ENCODE data around the gene SP140.
"Not testable (repeated sequence)": the region's sequence is repeated elsewhere in the genome, so short reads cannot be mapped to it uniquely, and the experiment has no call there.

SP140 gene

DNA sequence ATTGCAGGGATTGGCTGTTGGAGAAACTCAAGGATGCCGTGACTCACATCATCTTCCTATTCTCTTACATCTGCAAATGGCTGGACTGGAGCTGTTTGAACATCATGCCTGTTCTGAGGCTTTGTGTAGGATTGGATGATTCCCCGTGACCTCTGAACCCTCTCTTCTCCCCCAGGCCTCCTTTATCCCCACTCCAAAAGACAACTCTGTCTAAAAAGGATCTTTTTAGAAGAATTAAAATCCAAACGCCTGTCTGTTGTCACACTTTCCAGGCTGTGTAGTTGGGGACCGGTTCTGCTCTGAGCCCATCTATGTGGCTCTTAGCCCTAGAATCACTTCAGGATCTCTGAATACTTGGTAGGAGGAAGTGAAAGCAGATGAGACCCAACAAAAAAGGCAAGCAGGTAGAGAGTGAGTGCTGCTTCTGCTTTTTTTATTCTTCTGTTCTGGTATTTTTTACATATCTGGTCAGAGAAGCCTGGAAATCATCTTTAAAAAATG is 565 bp downstream of the SP140 start:
- DNase-seq (ENCODE audit: low read depth), result no peak

GRCh38 chr2:230227216-230227615 is 1.7 kb downstream of the SP140 start:
- no peak for DNase-seq (ENCODE audit: low read depth)

- DNase-seq (ENCODE audit: low read depth), result no peak
These were observed 4.6 kb downstream of the SP140 start for GRCh38 chr2:230230087-230230486.

- no peak for DNase-seq (ENCODE audit: low read depth)
These were observed 5.1 kb downstream of the SP140 start for GRCh38 chr2:230230496-230231200.

DNA sequence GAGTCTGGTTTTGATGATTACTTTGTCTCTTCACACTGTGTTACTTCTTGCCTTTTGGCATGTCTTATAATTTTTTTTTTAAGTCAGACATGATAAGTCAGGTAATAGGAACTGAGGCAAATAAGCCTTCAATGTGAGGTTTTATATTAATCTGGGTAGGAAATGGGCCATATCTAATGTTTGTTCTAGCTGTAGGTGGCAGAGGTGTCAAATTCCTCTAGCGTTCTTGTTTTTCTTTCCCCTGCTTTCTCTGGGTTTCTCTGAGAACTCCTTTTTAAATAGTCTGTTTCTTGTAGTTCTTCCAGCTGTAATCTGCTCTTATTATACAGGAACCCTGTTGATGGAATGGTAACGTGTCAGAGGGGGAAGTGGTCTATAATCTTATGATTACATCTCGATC is 5.7 kb downstream of the SP140 start:
- DNase-seq (ENCODE audit: low read depth), result no peak

GRCh38 chr2:230234122-230234722 is 8.7 kb downstream of the SP140 start:
- DNase-seq (ENCODE audit: low read depth), result no peak

DNA sequence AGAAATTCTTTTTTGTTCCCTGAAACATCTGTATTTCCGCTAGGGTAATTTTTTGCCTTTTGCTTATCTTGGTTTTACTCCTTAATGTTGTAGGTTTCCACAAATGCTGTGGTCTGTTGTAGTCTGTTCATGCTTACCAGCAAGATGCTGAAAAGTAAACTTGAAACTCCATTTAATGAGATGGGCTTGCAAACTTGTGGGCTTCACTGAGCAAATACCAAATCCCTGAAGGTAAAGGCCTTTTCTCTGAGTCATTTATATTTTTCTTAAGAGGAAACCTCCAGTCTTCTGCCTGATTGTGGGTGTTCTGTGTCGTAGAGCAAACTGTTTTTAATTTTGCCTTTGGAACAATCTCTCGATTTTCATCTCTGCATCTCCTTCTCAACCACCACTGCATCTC is 9.3 kb downstream of the SP140 start:
- no peak for DNase-seq (ENCODE audit: low read depth)

DNA sequence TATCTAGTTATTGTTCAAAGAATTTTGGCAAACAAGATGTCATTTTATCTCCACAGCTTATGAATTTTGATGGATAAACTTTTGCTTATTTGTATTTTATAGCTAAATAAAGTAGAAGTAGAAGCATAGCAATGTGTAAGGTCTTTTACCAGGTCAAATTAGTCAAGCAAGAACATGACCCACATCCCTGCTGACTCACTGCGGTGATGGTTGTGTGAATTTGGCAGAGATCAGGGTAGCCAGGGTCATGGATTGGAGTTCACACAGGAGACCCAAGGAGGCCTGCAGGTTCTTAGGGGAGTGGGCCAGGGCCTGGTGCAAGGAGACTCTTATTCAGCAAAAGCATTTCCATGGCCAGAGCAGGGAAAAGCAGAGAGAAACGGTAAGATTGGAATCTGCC is 18.7 kb downstream of the SP140 start:
- DNase-seq (ENCODE audit: low read depth), result no peak

DNA sequence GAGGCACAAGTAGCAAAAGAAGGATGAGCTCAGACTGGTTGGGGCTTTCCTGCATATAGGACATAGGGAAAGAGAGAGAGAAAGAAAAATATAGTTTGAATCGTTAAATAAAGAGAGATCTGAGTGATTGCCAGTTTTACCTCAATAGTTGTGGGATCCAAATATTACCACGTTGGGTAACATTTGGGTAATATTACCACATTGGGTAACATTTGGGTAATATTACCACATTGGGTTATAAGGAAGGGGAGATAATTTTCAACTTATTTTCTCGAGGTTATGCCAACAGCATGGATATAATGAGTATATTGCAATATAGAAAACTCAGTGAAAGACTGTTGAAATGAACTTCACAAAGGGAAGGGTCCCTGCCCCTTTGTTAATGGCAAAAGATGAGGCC is 20.7 kb downstream of the SP140 start:
- DNase-seq (ENCODE audit: low read depth), result no peak

DNA sequence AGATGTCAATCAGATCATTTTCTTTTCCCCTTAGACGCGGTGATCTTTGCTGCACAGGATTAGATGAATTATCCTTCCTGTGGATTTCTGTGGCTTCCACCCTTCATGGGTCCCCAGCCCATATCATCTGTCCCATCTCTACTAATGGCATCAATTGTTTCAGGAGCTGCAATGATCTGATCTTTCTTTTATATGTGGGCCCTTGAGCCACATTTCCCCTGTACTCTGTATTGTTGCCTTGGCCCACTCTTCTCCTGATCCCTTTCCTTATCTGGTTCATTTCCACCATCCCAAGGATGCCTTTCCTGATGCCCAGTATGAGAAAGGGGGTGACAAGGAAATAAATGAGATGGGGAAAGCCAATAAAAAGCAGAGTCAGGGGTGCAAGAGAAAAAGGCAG is 24.7 kb downstream of the SP140 start:
- no peak for DNase-seq (ENCODE audit: low read depth)

DNA sequence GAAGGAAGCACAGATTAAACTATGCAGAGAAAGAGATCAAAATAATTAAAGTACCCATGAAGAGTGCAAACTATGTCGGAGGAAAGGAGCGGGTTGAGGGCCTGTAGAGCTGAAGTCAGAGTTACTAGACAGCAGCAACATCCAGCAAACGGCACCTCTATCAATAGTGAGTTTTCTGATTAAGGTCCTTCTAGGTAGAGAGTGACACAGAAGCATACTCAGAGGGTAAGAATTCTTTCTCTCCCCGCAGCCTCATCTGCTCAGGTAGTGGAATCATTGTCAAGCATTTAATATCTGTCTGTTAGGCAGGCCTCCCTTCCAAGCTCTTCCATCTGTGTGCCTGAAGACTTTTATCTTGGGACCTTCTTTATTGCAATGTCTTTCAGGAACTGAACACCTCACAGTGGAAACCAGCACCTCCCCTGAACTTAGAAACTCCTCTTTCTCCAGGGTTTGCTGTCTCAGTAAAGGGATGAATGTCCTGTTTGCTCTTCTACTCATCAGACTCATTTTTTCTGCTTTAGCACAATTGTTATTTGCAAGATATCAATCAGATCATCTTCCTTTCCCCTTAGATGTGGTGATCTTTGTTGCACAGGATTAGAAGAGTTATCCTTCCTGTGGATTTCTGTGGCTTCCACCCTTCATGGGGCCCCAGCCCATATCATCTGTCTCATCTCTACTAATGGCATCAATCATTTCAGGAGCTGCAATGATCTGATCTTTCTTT is 28.8 kb downstream of the SP140 start:
- no peak for DNase-seq (ENCODE audit: low read depth)

GRCh38 chr2:230256733-230257332 is 31.3 kb downstream of the SP140 start:
- no peak for DNase-seq (ENCODE audit: low read depth)

- DNase-seq (ENCODE audit: low read depth), result no peak
These were observed 32.9 kb downstream of the SP140 start for GRCh38 chr2:230258483-230258882.

DNA sequence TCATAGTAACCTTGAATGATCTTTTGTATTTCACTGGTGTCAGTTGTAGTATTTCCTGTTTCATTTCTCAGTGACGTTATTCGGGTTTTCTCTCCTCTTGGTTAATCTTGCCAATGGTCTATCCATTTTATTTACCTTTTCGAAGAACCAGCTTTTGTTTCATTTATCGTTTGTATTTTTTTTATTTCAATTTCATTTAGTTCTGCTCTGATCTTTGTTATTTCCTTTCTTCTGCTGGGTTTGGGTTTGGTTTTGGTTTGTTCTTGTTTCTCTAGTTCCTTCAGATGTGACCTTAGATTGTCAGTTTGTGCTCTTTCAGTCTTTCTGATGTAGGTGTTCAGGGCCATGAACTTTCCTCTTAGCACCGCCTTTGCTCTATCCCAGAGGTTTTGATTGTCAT is 36.7 kb downstream of the SP140 start:
- no peak for DNase-seq (ENCODE audit: low read depth)

GRCh38 chr2:230264945-230265344 is 39.4 kb downstream of the SP140 start:
- DNase-seq (ENCODE audit: low read depth), result not testable (repeated sequence)

DNA sequence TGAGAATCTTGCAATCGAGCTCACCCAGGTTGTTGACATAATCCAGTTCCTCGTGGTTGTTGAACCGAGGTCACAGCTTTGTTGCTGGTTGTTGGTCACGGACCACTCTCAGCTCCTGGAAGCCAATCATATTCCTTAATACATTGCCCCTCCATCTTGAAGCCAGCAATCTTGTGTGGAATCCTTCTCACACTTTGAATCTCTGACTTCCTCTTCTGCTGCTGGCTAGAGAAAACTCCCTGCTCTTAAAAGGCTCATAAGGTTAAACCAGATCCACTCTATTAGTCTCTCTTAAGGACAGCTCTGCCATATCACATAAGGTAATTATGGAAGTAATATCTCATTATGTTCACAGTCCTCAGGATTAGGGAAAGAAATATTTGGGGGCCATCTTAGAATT is 41.1 kb downstream of the SP140 start:
- DNase-seq (ENCODE audit: low read depth), result no peak

DNA sequence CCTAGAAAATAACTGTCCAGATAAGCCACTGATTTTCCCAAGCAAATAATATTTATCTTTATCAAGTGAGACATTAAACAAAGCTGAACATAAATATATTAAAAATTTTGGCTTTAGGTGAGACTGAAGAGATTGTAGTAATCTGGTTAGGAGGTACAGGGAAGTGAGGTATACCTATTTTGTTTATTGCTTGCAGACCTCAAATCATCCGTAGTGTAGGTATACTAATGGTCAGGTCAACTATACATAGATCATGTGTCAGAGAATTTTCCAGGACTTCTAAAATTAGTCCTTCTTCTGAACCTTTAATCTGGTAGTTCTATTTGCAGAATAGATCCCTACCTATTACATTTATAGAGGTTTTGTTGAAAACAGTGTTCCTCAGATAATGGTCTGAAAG is 41.5 kb downstream of the SP140 start:
- no peak for DNase-seq (ENCODE audit: low read depth)

DNA sequence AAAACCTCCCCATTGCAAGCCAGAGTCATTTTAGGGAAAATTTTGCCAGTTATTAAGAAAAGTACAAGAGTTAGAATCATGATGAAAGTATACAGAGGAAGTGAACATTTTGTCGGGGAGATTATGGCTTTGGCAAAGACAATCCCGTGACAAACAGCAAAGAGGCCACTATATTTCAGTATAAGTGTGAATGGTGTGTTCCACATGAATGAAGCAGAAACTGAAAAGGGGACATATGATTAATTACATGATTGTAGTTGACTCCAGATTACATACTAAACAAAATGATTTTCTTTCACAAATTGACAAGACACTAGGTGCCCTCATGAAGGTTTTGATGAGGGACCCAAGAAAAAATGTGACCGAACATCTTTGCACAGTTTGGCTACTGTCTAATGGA is 42.0 kb downstream of the SP140 start:
- DNase-seq (ENCODE audit: low read depth), result no peak

DNA sequence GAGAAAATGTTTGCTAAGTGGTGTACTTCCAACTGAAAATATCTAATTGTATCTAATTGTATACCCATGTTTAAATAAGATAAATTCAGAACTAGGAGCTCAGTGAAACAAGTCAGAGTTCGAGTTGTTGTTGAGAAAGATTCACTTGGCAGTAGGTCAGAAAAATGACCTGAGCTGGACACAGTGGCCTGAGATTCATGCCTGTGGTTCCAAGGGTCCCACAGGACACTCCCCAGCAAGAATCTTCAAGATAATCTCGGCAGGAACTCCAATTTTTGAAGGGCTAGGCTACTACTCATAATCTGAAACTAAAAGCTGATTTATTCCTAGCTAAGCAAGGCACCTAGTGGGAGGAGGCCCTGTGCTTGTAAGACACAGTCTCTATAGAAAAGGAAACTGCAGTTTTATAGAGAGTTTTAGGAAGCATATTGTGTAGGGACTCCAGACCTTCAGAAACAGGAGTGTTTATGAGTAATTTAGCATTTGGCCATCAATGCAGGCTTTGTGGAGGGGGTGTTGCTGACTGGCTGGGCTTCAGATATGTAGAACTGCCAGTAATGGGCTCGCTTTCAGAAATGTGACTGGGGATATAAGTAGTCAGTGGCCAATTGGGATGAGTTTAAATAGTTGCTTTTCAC is 43.2 kb downstream of the SP140 start:
- no peak for DNase-seq (ENCODE audit: low read depth)

- no peak for DNase-seq (ENCODE audit: low read depth)
These were observed 44.2 kb downstream of the SP140 start for GRCh38 chr2:230269715-230270114.

- DNase-seq (ENCODE audit: low read depth), result no peak
These were observed 57.4 kb downstream of the SP140 start for GRCh38 chr2:230282936-230283335.

DNA sequence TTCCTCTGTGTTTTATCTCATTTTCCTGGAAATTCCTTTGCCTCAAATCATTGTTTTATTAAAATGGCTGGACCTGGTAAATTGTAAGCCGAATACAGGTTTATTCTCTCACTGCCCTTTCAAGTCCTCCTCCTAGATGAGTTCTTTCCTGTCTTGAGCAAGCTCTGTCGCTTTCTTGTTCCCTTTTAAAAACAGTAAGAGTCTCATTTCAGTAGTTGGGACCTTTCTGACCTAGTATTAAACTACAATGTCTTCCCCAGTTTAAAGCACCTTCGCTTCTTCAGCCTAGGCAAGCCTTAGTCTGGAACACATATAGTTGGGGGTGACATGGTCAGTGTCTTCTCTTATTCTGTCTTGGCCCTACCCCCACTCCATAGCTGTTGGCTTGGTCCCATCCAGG is 60.5 kb downstream of the SP140 start:
- DNase-seq (ENCODE audit: low read depth), result no peak

All from activated T-helper 1 cell treated with Interleukin-2 at 50 U/mL for 16 hours (primary cell).